T-helper 22 cell (primary cell): Measurements from ENCODE around the gene CRKL.

Experiments
- DNase-seq: peaks from one replicate; pipeline ENCODE4 v3.0.0-alpha.2; 2020; ENCODE audit warnings: low read depth

CRKL gene

DNA sequence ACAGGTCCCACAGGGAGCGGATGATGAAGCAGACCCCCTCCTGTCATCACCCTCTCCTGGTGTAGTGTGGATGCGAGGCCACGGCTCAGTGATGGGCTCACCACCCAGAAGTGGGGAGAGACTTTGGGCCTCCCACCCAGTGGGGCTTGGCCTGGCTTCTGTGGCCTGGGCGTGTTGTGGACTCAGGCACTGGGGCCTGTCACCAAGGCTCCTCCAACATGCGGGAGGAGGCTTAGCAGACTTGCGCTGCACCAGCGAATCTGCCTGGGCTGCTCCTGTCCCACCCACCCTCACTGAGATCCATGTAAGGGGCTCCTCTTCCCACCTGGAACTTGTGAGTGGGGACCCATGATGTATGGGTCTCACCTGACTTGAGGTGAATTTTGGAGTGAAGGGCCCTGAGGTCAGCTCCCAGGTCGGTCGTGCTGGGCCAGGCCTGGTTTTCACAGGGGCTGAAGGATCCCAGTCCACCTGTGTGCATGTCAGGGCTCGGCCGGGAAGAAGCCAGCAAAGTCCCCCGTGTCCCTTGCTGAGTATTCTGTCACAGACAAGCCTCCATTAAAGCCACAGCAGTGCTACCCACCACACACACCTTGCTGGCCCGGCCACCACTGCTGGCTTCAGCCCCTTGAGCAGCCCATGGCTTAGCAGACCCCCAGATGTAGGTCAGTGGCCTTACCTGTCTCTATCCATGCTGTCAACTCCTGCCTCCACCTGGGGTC is 80.5 kb downstream of the CRKL start:
- no peak for DNase-seq

DNA sequence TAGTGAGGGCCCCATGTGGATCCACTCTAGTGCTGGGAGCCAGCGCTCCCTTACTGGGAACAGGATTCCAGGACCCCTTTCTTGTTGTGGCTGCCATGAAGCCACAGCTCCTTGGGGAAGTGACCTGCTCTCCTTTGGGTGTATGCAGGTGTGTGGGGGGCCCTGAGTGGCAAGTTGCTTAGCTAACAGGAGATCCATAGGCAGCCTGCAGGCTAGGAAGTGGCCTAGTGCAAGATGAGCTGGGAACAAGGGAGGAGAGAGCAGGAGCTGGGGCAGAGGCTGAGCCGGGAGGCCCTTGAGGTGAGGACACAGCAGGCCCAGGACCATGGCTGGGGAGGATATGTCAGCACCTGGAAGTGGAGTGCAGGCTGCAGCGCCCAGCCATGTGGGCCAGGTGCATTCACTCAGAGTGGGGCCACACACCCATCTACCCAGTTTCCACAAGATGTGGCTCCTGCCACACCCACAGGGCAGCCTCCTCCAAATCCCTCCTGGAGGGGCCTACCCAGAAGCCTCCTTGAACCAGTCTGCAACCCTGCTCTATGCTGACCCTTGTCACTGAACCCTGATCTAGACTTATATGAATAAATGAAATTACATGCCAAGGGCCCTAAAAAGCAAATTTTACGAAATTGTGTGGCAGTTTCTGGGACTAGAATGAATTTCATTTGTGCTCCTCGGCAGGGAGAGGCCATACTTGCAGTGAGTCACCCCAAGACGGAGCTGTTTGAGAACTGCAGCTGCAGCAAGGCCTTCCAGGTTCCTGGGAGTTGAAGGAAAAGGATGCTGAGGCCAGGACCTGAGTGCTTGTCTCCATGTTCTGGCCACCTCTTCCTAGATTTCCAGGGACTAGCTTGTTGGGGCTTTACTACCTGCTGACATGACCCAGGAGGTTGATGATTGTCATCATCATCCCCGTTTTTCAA is 81.5 kb downstream of the CRKL start:
- no peak for DNase-seq

DNA sequence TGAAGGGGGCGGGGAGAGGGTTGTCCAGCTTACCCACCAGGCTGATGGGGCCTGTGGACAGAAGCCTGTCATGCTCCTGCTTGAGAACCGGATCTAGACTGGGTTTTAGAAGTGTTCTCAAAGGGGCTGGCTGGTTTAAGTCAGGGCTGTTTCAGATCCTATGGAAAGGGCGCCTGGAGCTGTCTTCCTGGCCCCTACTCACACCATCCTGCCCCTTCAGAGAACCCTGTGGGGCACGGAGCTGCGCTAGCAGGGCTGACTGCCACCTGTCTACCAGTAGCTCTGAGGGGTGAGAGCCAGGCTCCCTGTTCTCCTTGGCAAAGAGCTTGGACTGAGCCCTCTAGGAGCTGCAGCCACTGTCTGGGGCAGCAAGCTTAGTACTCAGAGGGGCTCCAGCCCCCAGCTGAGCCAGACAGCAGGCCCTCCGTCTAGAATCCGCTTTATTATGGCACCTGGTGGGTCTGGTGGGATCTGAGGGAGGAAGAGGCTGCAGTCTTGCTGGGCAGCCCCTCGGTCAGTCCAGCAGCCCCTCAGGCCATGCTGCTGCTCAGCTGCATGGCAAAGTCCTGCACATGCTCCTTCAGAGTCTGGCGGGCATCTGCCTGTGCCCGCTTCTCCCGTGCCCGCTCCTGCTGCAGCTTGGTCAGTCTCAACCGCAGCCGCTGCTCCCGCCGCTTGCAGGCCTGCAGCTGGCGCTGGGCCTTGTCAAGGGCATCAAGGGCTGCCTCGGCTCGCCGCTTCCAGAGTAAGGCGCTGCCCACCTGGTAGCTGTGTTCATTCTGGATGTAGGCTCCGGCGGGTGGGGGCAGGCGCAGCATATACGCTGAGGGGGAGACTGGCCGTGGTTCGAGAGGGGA is 82.4 kb downstream of the CRKL start:
- DNase-seq, result no peak

DNA sequence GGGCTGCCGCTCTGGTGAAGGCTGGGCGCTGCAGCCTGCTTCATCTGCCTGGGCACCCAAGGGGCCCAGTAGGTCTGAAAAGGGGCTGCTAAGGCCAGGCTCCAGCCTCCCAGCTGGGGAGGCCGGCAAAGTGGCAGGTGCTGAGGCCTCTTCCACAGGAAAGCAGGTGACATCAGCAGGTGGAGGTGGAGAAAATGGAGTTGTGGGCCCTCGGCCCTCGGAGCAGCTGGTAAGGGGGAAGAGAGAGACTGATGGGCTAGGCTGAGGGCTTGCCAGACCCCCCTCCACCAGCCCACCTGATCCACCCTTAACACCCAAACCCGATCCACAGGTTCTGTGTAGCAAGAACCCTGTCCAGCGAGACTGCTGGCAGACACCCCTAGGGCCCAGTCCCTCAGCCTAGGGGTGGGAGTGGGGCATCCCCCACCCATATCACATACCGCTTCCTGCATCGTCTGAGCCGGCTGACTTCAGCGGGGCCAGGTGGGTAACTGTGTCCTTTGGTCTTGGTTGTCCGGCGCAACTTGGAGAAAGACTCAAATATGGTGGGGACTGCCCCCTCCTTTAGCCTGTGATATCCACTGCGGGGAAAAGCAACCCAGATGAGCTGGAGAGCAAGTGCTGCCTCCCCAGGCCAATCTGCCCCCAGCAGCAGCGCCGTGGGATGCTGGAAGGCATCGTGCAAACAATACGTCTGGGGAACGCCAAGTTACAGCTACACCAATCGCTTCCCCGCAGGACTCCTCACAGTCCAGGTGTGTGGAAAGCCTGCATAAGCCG is 83.2 kb downstream of the CRKL start:
- DNase-seq, result no peak

DNA sequence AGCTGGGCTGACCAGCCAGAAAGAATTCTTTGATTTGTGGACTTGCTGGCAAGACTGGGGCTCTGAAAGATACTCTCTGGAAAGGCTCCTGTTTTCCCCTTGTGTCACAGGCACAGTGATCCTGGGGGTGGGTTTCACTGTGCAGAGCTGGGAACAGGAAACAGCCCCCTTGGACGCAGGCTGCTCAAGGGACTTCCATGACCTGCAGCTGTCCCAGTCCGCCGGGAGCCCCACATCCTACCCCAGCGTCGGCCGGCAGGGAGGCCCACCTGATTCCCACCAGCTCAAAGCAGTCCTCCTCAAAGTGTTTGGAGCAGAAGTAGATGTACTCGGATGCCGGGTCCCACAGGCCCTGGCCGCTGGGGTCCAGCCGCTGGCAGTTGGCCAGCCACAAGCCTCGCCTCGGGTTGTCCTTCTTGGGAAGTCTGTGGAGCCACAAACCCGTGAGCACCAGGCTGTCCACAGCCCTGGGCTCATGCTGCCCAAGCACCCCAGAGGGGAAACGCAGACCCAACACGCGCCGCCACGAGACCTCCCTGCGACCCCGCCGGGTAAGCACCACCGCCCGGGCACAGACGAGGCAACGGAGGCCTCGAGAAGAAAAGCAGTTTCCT is 83.9 kb downstream of the CRKL start:
- no peak for DNase-seq

DNA sequence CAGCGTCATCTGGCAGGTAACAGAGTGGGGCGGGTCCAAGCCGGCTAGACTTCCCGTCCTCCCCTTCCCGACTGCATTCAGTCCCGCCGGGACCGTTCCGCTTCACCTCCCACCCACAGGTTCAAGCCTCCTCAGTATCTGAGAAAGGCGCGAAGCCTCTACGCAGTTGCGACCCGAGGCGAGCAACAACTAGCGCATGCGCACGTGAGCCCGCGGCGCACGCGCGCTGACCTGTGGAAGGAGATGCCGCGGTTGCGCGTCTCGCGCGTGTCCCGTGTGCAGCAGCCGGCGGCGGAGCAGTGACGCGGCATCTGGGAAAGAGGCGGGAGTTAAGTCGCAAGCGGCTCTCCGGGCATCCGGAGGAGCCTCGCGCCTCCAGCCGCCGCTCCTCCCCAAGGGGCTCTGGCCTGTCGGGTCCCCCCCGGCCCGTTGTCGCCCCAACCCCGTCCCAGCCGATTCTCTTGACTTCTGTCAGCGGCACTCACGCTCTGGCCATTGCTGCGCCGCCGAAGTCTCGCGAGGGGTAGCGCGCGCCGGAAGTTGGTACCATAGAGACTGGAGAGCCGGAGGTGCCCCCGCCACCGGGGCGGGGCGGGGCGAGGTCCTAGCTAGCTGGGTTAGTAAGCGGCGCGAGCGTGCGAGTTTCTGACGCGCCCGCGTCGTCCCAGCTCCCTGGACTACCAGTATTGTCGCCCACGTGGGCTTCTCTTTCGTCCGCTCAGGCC is 84.6 kb downstream of the CRKL start, which contains the start of gene THAP7:
Gene THAP7 (minus strand): TSS at position 518 of the 725 bp plus-strand sequence. CDS start 207 bp downstream, at position 311.
- peak; percentile 94 for DNase-seq
